Parathyroid adenoma (tissue), 2 donors: ENCODE data around the gene NCOA3.

Experiments used
- H2AFZ ChIP-seq: fragments of 300-600 bp; sonication (generic); one replicate; pipeline ENCODE4 v1.7.0; 2017; ENCODE audit warnings: antibody characterized with exemption, mild to moderate bottlenecking
- H3K27ac ChIP-seq: fragments of 300-600 bp; sonication (generic); one replicate; pipeline ENCODE4 v1.7.0; 2017
- H3K27me3 ChIP-seq: fragments of 300-600 bp; sonication (generic); one replicate; pipeline ENCODE4 v1.7.0; 2017; ENCODE audit warnings: low read length; ENCODE audit not compliant: control insufficient read depth, insufficient read depth
- H3K36me3 ChIP-seq: fragments of 300-600 bp; sonication (generic); one replicate; pipeline ENCODE4 v1.7.0; 2017; ENCODE audit warnings: low read length; ENCODE audit not compliant: control insufficient read depth, insufficient read depth
- H3K4me1 ChIP-seq: fragments of 300-600 bp; sonication (generic); one replicate; pipeline ENCODE4 v1.7.0; 2017; ENCODE audit warnings: control low read depth
- H3K4me2 ChIP-seq: fragments of 300-600 bp; sonication (generic); one replicate; pipeline ENCODE4 v1.7.0; 2017; ENCODE audit warnings: low read length
- H3K4me3 ChIP-seq: fragments of 300-600 bp; sonication (generic); one replicate; pipeline ENCODE4 v1.7.0; 2017; ENCODE audit warnings: low read depth, low read length
- H3K79me2 ChIP-seq: fragments of 300-600 bp; sonication (generic); one replicate; pipeline ENCODE4 v1.7.0; 2017; ENCODE audit warnings: control low read depth
- H3K9ac ChIP-seq: fragments of 300-600 bp; sonication (generic); one replicate; pipeline ENCODE4 v1.7.0; 2017; ENCODE audit warnings: mild to moderate bottlenecking
- H3K9me3 ChIP-seq: fragments of 300-600 bp; sonication (generic); one replicate; pipeline ENCODE4 v1.7.0; 2017; ENCODE audit warnings: low read length; ENCODE audit not compliant: control insufficient read depth
- CTCF ChIP-seq: fragments of 300-600 bp; sonication (generic); IDR thresholded peaks from one replicate; pipeline ENCODE4 v1.7.0; 2017; ENCODE audit warnings: antibody characterized with exemption, mild to moderate bottlenecking
- donor health status: primary hyperparathyroidism.

The NCOA3 gene

GRCh38 chr20:47487175-47487917, 14.3 kb upstream of the NCOA3 start:
- Histone ChIP-seq H3K9ac (no peak overlapping the region), H3K9me3 (no peaks in the 10 kb centered on the region), H3K79me2 (no peaks in the 10 kb centered on the region), H3K27me3 (no peaks in the 10 kb centered on the region), H2AFZ (no peak overlapping the region), H3K4me1 (no peaks in the 10 kb centered on the region), H3K27ac (no peak overlapping the region), H3K36me3 (no peaks in the 10 kb centered on the region), H3K4me3 (no peak overlapping the region), H3K4me2 (no peak overlapping the region)
- TF ChIP-seq CTCF = no peak

GRCh38 chr20:47489448-47489872, 12.2 kb upstream of the NCOA3 start:
- H3K9me3 ChIP-seq = no peaks in the 10 kb centered on the region
- H3K4me3 ChIP-seq = no peak overlapping the region
- TF ChIP-seq CTCF = no peak
- peaks cover 9% of the 10 kb centered on the region for H3K4me1 ChIP-seq
- no peak overlapping the region for H3K9ac ChIP-seq
- H3K79me2 ChIP-seq = no peaks in the 10 kb centered on the region
- H3K27me3 ChIP-seq = no peaks in the 10 kb centered on the region
- no peak overlapping the region for H3K4me2 ChIP-seq
- H3K36me3 ChIP-seq = no peaks in the 10 kb centered on the region
- no peak overlapping the region for H3K27ac ChIP-seq
- no peak overlapping the region for H2AFZ ChIP-seq

- H3K27me3 ChIP-seq = no peaks in the 10 kb centered on the region
Measured at GRCh38 chr20:47490795-47491194, 10.9 kb upstream of the NCOA3 start.

GRCh38 chr20:47492284-47492683, 9.4 kb upstream of the NCOA3 start:
- Histone ChIP-seq H3K9ac (no peak overlapping the region), H3K4me3 (no peak overlapping the region), H3K79me2 (no peaks in the 10 kb centered on the region), H3K36me3 (no peaks in the 10 kb centered on the region), H3K27me3 (no peaks in the 10 kb centered on the region), H2AFZ (no peak overlapping the region), H3K27ac (peak overlapping the region; percentile 65), H3K4me1 (peaks cover 9% of the 10 kb centered on the region), H3K4me2 (no peak overlapping the region), H3K9me3 (no peaks in the 10 kb centered on the region)
- no peak for TF ChIP-seq CTCF

More at GRCh38 chr20:47490795-47491194, 10.9 kb upstream of the NCOA3 start:
- H3K79me2 ChIP-seq = no peaks in the 10 kb centered on the region
- no peaks in the 10 kb centered on the region for H3K36me3 ChIP-seq
- TF ChIP-seq CTCF = no peak
- no peak overlapping the region for H3K9ac ChIP-seq
- H3K4me1 ChIP-seq = peaks cover 9% of the 10 kb centered on the region
- no peak overlapping the region for H2AFZ ChIP-seq
- no peak overlapping the region for H3K27ac ChIP-seq
- no peaks in the 10 kb centered on the region for H3K9me3 ChIP-seq
- H3K4me2 ChIP-seq = no peak overlapping the region
- H3K4me3 ChIP-seq = no peak overlapping the region
